Fibroblast of skin of right biceps (primary cell): ENCODE data around the gene ADGRB2.
A peak's percentile ranks its signal among the peaks of the same experiment; 100 is the strongest.

Source experiments
- DNase-seq: peaks from one replicate; pipeline ENCODE4 v3.0.0-alpha.2; 2013

ADGRB2 gene

DNA sequence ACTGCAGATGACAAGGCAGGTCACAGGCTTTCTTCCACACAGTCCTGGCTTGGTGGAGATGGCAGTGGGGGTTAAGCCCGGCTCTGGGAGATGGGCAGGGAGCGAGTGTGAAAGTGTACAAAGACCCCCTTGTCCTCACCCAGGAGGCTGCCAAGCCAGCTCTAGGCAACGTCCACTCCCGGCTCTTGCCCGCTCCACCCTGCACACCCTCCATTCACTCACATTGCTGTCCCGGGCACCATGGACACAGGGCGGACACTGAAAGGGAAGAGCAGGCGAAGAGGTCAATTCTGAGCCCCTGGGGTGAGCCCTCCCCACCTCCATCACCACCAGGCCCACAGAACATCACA is 69.2 kb downstream of the ADGRB2 start:
- DNase-seq: no peak

DNA sequence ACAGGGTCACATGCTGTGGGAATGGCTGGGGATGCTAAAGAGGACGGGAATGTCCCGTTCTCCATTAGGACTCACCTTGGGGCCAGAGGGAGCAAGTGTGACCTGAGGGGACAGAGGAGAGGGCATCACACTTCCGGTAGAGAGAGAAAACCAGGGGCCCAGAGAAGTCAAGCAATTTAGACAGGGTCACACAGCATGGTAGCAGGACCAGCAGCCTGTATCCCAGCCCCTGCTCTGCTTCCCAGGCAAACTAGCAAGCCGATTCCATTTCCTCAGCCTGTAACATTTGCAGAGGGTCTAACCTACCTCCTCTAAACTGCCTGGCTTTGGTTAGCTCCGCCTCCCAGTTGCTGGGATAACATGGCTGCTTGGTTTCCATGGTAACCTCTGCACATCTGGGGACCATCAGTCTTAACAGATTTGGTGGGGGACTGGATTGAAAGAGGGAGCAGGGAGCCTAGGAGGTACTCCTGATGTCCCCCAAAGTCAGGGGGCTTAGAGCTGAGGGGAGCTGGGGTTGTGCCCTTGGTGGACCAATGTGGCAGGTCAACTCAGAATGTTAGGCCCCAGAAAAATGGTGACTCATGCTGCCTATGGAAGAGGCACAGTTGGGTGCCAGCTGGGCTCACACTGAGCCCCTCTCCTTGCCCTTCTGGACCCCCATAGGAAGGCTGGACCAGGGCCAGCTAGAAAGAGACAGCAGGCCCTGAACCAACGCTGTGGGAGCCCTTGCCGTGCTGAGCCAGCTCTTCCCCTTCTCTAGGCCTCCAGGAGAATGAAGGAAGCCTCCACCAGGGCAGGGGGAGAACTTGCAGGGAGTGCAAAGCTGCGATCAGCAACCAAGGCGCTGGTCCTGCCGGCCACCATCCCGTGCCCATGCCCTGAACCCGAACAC is 69.8 kb downstream of the ADGRB2 start:
- DNase-seq: no peak

DNA sequence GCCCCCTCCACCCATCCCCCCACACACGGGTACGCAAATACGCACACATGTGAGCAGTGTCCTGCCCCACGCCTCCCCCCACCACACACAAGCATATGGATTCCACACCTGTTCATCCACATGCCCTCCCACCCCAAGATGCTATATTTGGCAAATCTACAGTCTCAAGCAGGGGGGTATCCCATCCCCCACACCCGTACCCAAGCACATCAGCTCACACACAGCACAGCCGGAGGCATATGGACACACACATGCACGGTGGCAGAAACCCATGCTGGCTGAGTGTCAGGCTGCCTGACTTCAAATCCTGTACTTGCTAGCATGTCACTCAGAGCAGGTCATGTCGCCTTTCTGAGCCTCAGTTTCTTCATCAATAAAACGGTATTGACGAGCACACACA is 70.9 kb downstream of the ADGRB2 start:
- DNase-seq: no peak

DNA sequence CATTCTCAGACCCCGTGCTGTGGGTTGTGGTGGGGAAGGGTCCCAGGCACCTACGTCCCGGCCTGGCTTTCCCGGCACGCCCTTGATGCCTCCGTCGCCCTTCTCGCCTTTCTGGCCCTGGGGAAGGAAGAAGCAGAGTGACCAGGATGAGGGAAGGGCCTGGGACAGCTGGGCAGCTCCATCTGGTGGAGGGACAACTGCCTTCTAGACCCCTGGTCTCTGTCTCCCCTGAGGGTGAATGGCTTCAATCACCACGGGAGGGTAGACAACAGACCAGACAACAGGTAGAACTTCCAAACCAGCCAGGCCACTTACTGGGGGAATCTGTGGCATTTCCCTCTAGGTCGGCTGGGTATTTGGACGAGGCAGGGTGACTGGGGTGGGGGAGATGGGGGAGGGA is 72.2 kb downstream of the ADGRB2 start:
- no peak for DNase-seq

DNA sequence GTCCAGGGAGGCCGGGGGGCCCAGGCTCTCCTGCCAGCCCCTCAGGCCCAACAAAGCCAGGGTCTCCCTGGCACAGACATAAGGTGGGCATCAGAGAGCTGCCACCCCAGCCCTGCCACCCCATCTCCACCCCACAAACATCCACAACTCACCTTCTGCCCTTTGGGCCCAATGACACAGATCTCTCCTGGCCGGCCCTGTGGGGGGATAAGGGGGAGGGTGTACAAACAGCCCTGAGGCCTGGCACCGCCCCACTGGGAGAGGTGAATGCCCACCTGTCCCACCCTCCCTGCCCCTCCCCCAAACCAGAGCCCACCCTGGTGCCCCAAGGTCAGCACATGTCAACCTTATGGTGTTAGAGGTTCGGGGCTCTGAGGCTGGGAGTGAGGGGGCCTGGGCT is 72.7 kb downstream of the ADGRB2 start:
- DNase-seq: no peak

DNA sequence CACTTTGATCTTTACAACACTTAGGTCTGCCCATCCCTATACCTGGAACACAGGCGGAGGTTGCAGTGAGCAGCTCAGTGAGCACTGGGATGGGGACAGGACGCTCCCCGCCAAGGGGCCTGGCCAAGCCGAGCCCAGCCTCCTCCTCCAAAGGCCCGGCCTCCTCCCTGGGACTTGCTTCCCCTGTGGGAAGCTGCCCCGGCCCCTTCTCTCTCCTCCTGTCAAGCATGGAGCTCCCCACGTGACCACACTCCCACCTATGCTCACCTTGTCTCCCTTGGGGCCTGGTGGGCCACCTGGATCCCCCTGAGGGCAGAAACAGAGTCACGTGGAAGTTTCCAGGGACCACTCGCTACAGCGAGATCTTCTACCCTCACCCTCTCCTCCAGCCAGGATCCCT is 73.2 kb downstream of the ADGRB2 start:
- no peak for DNase-seq

DNA sequence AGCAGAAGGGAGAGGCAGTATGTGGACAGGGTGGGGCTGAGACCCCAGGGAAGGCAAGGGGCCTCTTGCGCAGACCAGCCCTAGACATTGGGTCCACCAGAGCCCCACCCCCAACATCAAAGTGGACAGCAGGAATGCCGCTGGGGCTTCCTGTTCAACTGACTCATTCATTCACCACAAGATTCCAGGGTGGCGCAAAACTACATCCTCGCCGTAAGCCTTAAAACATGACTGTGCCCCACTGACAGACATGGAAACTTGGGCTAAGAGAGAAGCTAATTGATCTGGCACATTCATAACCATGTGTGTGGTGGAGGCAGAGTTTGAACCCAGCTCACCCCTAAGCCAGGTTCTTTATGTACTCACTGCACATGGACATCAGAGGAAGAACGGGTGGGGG is 74.3 kb downstream of the ADGRB2 start:
- DNase-seq: peak; percentile 98

DNA sequence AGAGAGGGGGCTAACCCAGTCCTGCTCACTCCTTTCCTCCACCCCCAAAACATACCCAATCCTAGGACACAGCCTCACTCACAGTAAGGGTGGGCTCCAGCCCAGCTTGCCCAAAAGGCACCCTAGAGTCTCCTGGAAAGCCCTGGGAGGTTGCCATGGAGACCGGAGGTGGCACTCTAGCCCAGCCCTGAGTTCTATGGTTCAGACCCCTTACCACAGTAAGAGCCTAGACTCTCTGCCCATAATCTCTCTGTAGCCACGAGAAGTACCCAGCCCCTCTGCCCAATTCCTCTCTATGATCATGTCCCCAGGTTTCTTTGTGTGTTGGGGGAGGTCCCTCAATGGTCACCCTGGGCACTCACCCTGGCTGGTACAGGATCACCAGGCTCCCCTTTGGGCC is 74.8 kb downstream of the ADGRB2 start:
- no peak for DNase-seq

DNA sequence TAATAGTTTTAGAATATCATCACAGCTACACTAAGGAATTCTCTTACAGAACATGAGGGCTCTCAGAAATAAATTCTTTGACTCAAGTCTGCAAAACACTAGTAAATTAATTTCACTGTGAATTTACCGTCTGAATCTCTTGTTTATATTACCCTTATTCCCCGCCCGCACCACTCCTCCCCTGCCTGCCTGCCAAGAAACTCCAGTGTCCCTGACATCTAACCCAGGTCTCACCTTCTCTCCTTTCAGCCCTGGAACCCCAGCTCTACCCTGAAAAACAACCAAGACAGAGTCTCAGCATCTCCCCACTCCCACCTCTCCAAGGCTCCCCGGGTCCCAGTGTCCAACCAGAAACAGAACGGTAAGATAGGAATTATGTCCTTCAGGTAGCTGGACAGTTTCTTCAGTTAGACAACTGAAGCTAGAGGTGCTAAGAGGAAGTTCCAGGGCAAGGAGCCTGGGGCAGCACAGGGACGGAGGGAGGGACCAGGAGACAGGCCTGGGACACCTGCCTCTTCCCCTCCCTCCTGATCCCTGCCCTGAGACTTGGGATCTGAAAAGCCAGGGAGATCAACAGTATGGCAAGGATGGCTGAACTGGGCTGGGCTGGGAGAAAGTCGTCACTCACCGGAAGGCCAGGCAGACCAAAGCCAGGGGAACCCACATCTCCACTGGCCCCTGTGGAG is 75.8 kb downstream of the ADGRB2 start:
- DNase-seq: no peak

DNA sequence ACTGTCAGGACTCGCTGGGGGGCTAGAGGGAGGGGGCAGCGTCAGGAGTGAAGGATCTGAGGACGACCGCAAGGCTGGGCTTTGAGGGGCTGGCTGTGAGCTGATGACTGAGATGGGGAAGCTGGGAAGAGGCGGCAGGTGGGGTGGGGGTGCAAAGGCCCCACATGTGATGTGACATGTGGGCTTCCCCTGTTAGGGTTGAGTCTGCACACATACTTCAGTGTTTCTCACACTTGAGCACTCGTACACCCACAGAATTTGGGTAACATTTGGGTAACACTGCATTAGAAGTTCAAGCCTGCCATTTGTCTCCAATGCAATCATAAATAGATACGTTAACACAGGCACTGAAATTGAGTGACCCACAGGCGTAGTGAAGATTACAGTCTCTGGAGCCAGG is 76.5 kb downstream of the ADGRB2 start:
- DNase-seq: no peak

DNA sequence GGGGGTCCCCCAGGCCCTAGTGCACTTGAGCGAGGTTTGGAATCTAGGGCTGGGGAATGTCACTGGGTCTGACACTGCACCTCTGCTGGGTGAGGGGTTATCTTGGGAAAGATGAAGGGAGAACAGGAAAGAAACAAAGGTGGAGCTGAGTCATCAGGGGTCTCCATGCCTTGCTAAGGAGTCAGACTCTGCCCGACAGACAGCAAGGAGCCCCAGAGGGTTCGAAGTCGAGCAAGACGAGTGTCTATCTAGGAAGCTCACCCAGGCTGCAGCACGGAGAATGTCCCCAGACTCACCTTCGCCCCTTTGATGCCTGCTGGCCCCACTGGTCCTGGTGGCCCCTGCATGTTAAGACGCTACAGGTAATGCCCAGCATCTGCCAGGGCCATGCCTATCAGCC is 78.3 kb downstream of the ADGRB2 start:
- no peak for DNase-seq

DNA sequence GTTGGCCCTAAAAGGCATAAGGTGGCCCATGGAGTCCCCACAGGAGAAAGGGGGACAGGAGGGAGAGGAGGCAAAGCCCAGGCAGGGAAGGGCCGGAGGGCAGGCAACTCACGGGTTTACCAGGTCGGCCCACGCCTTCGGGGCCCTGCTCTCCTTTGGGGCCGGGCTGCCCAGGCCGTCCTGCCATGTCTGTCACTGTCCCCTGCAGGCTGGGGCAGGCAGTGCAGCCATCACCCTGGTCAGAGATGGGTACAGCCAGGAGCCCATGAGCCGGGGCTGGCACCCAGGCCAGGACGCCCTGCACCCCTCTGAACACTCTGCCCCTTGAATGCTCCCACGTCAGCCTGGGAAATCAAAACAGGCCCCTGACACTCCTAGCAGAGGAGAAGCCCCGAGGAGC is 80.1 kb downstream of the ADGRB2 start:
- no peak for DNase-seq

DNA sequence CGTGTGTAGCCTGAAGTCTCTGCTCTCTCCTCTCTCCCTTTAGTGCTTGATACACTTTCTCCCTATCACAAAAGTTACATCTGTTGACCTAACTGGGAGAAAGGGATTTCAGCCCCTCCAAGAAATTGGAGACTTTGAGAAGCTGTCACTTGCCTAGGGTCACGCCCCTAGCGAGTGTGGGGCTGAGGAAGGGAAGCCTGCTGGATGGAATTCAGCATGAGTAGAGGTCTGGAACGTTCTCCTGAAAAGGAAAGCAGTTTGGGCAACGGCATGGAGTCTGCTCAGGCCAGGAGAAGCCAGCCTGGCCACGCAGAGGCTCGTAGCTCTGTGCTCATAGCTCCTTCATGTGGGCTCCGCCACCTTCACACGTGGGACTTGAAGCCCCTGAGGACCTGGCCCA is 82.7 kb downstream of the ADGRB2 start:
- no peak for DNase-seq

DNA sequence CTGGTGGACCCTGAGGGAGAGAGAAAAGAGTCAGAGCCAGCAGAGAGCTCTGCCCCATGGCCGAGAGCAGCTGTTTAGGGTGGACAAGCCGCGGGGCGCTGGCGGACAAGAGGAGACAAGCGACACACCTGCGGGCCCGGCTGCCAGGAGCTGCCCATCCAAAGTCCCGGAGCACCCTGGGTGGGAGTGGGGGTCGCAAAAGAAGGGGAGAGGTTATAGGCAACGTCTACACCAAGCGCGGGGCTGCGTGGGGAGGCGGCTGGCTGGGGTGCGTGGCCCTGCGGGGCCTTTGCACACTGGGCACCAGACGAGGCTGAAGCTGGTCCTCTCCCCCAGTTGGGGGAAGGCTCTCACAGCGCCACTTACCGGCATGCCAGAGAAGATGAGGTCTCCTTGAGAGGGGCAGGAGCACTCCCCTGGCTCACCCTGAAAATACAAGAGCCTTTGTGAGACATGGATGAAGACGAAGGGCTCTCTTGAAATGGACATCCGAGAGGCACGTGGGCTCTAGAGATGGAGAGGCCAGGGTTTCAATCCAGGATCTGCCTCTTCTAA is 84.4 kb downstream of the ADGRB2 start:
- DNase-seq: no peak

DNA sequence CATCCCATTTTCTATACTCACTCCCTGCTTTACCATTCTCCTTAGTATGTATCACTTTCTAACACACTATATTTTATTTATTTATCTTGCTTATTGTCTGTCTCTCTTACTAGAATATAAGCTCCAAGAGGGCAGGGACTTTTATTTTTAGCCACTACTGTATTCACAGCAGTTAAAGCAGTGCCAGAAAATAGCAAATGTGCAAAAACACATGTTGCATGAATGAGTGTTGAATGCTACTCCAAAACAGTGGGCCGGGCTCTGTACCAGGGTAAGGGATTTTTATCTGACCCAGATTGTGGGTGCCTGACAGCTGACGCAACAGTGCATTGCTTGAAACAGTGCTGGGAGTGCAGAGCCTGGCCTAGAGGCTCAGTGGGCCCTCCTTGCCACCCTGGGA is 85.0 kb downstream of the ADGRB2 start:
- no peak for DNase-seq

DNA sequence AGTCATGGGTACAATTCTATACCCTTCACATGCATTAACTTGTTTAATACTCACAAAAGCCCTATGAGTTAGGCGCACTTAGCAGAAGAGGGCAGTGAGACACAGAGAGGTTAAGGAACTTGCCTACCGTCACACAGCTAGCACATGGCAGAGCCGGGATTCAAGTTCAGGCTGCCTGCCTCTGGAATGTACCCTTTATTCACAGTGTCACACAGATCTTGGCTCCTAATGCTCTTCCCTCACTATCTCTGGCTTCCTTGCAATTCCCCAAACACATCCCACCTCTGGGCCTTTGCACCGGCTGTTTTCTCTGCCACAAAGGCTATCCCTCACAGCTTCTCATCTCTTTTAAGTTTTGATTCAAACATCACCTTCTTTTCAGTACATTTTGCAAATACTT is 85.5 kb downstream of the ADGRB2 start:
- no peak for DNase-seq

DNA sequence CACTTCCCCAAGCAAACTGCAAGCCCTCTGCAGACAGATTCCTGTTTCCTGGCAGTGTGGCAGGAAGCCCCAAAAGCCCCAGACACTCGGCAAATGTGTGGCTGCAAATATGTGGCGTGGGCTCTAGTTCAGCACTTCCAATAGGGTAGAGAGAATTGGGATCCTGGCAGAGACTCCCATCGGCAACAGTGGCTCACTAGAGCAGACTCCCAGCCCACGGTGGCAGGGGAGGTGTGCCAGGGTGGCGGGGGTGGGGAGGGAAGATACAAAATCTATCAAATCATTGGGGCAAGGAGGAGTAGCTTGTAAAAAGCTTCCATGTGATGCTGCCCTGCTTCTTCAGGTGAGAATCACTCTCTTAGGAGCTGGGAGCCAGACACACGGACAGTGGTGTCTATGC is 86.2 kb downstream of the ADGRB2 start:
- no peak for DNase-seq

DNA sequence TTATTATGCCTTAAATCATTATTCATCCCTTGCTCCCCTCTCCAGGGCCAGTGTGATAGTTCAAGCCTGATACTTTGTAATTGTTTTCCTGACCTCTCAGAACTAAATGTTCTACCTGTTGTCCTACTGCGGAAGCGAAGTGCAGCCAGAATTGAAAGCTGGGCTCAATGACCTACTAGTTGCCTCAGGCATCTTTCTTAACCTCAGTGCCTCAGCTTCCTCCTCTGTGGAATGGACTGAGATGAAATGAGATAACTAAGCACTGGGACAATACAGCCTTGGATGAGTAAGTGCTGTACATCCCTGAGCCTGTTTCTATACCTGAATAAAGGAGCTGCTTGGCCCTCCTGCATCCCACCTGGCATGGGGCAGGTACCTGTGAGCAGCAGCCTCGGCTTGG is 86.7 kb downstream of the ADGRB2 start:
- DNase-seq: no peak
